Spleen (tissue), 7 donors: Measurements from ENCODE around the gene DNAJB13.

ENCODE experiments used
- POLR2A ChIP-seq, 3 donors: fragments of 450-650 bp; IDR thresholded peaks; one replicate each; pipeline ENCODE4 v1.5.1; 2017; ENCODE audit warnings: antibody characterized with exemption in 3 of 3, mild to moderate bottlenecking in 1 of 3
- TF ChIP-seq, protein P1 (sequence below), 11 experiments: fragments of 200-600 bp in 7 of 11; fragments of 450-650 bp in 4 of 11; sonication (generic) in 4 of 11; IDR thresholded peaks in 8 of 11; conservative IDR thresholded peaks in 3 of 11; 1 replicate in 7 of 11; 2 replicates in 4 of 11; pipeline versions ENCODE4 v1.4.0 to v1.8.0; 2016 to 2021; ENCODE audit warnings: antibody characterized with exemption in 11 of 11, inconsistent platforms in 4 of 11, mild to moderate bottlenecking in 1 of 11
- donor health status: DM: no; HTN: no; CAD: no; lungs with moderate emphysema.
- donor health status: DM: no; HTN: no; CAD: no.
- donor health status: DM: no; HTN: no; CAD: no.

DNA sequence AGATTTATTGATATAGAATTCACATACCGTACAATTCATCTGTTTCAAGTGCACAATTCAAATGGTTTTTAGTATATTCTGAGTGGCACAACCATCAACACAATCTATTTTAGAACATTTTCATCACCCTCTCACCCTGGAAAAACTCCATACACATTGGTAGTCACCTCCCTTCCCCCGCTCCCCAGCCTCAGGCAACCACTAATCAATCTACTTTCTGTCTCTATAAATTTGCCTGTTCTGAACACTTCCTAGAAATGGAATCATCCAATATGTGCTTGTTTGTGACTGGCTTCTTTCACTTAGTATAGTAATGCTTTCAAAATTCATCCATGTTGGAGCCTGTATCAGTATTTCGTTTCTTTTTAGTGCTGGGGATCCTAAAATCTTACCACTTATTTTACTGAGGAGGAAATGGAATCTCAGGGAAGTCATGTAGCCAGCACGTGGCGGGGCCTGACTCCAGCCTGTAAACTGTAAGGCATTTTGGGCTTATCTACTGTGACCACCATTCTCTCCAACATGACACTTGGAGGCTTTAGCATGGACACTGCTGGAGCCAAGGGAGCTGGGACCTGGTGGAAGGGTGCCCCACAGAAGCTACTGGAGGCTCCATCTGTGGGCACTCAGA is 59.0 kb downstream of the DNAJB13 start:
- TF ChIP-seq, protein P1, sequence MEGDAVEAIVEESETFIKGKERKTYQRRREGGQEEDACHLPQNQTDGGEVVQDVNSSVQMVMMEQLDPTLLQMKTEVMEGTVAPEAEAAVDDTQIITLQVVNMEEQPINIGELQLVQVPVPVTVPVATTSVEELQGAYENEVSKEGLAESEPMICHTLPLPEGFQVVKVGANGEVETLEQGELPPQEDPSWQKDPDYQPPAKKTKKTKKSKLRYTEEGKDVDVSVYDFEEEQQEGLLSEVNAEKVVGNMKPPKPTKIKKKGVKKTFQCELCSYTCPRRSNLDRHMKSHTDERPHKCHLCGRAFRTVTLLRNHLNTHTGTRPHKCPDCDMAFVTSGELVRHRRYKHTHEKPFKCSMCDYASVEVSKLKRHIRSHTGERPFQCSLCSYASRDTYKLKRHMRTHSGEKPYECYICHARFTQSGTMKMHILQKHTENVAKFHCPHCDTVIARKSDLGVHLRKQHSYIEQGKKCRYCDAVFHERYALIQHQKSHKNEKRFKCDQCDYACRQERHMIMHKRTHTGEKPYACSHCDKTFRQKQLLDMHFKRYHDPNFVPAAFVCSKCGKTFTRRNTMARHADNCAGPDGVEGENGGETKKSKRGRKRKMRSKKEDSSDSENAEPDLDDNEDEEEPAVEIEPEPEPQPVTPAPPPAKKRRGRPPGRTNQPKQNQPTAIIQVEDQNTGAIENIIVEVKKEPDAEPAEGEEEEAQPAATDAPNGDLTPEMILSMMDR (IDR thresholded peaks at IDR 0.05 in 8 of 11, conservative IDR thresholded peaks at IDR 0.05 in 3 of 11), result no peak
- TF ChIP-seq POLR2A (IDR thresholded peaks at IDR 0.05), result no peak
